H9 (cell line): ENCODE data around the gene DCC. TPM values are rescaled to one million over a fixed set of nuclear protein-coding genes. Genes with fewer than 3 reads are reported as not detected.

Experiments used
- DNase-seq: peaks from one replicate; pipeline ENCODE4 v3.0.0-alpha.2; 2017
- H2AFZ ChIP-seq: one replicate; pipeline ENCODE4 v1.6.1; 2013; ENCODE audit warnings: mild to moderate bottlenecking, low read length, control low read depth, moderate library complexity
- H2AK5ac ChIP-seq: 2 replicates; pipeline ENCODE4 v1.6.1; 2013; ENCODE audit warnings: low read length, control low read depth, mixed read lengths; ENCODE audit not compliant: insufficient read length
- H2BK120ac ChIP-seq: one replicate; pipeline ENCODE4 v1.6.1; 2013; ENCODE audit warnings: low read depth, mild to moderate bottlenecking, low read length, control low read depth, inconsistent platforms; ENCODE audit not compliant: poor library complexity, severe bottlenecking
- H2BK12ac ChIP-seq: 2 replicates; pipeline ENCODE4 v1.6.1; 2013; ENCODE audit warnings: low read length, control low read depth, mixed read lengths, low read depth; ENCODE audit not compliant: insufficient read length
- H2BK15ac ChIP-seq: 2 replicates; pipeline ENCODE4 v1.6.1; 2013; ENCODE audit warnings: low read depth, low read length, control low read depth
- H2BK20ac ChIP-seq: one replicate; pipeline ENCODE4 v1.6.1; 2013; ENCODE audit warnings: low read depth, mild to moderate bottlenecking, low read length, control low read depth, inconsistent platforms; ENCODE audit not compliant: poor library complexity, severe bottlenecking
- H2BK5ac ChIP-seq: 2 replicates; pipeline ENCODE4 v1.6.1; 2013; ENCODE audit warnings: low read length, control low read depth, mixed read lengths; ENCODE audit not compliant: insufficient read length
- H3K14ac ChIP-seq: 2 replicates; pipeline ENCODE4 v1.6.1; 2013; ENCODE audit warnings: low read length, control low read depth; ENCODE audit not compliant: insufficient read depth
- H3K18ac ChIP-seq: 2 replicates; pipeline ENCODE4 v1.6.1; 2013; ENCODE audit warnings: low read depth, mild to moderate bottlenecking, mixed read lengths, low read length, control low read depth; ENCODE audit not compliant: insufficient read length
- H3K23ac ChIP-seq: 2 replicates; pipeline ENCODE4 v1.6.1; 2013; ENCODE audit warnings: low read length, control low read depth, mixed read lengths, low read depth; ENCODE audit not compliant: insufficient read length
- H3K23me2 ChIP-seq: 2 replicates; pipeline ENCODE4 v1.6.1; 2013; ENCODE audit warnings: low read depth, mild to moderate bottlenecking, mixed read lengths, low read length, control low read depth; ENCODE audit not compliant: insufficient read length, poor library complexity, severe bottlenecking
- H3K27ac ChIP-seq: 2 replicates; pipeline ENCODE4 v1.5.1; 2013; ENCODE audit warnings: low read length, control low read depth, mixed read lengths, low read depth; ENCODE audit not compliant: insufficient read length
- H3K27me3 ChIP-seq: 2 replicates; pipeline ENCODE4 v1.6.1; 2013; ENCODE audit warnings: low read length, control low read depth, inconsistent platforms; ENCODE audit not compliant: insufficient read depth
- H3K4ac ChIP-seq: 2 replicates; pipeline ENCODE4 v1.6.1; 2013; ENCODE audit warnings: low read depth, mild to moderate bottlenecking, control low read depth, inconsistent platforms, low read length, moderate library complexity
- H3K4me1 ChIP-seq: 2 replicates; pipeline ENCODE4 v1.6.1; 2013; ENCODE audit warnings: low read length, control low read depth, inconsistent platforms; ENCODE audit not compliant: insufficient read depth
- H3K4me2 ChIP-seq: 2 replicates; pipeline ENCODE4 v1.6.1; 2013; ENCODE audit warnings: low read length, control low read depth, mixed read lengths; ENCODE audit not compliant: insufficient read length, insufficient read depth
- H3K56ac ChIP-seq: 2 replicates; pipeline ENCODE4 v1.6.1; 2013; ENCODE audit warnings: low read depth, mild to moderate bottlenecking, mixed read lengths, low read length, control low read depth; ENCODE audit not compliant: insufficient read length
- H3K79me1 ChIP-seq: 2 replicates; pipeline ENCODE4 v1.6.1; 2013; ENCODE audit warnings: low read depth, mild to moderate bottlenecking, moderate library complexity, low read length, control low read depth, inconsistent platforms; ENCODE audit not compliant: insufficient read depth, poor library complexity, severe bottlenecking
- H3K79me2 ChIP-seq: 2 replicates; pipeline ENCODE4 v1.6.1; 2013; ENCODE audit warnings: low read length, control low read depth, inconsistent platforms; ENCODE audit not compliant: insufficient read depth
- H3K9ac ChIP-seq: 2 replicates; pipeline ENCODE4 v1.6.1; 2013; ENCODE audit warnings: low read length, control low read depth, mixed read lengths; ENCODE audit not compliant: insufficient read length; ENCODE audit errors: extremely low read depth
- H3K9me3 ChIP-seq: one replicate; pipeline ENCODE4 v1.6.1; 2013; ENCODE audit warnings: low read depth, low read length, inconsistent platforms; ENCODE audit not compliant: control insufficient read depth
- H3T11ph ChIP-seq: one replicate; pipeline ENCODE4 v1.6.1; 2013; ENCODE audit warnings: mild to moderate bottlenecking, low read length, control low read depth, inconsistent platforms
- H4K20me1 ChIP-seq: one replicate; pipeline ENCODE4 v1.6.1; 2013; ENCODE audit not compliant: control insufficient read depth, insufficient read length, insufficient read depth
- H4K5ac ChIP-seq: 2 replicates; pipeline ENCODE4 v1.6.1; 2013; ENCODE audit warnings: low read depth, mild to moderate bottlenecking, mixed read lengths, low read length, control low read depth; ENCODE audit not compliant: insufficient read length
- H4K8ac ChIP-seq: replicated peaks from 2 replicates; pipeline ENCODE4 v1.6.1; 2013; ENCODE audit warnings: low read length, control low read depth, mixed read lengths, low read depth; ENCODE audit not compliant: insufficient read length
- H4K91ac ChIP-seq: 2 replicates; pipeline ENCODE4 v1.6.1; 2013; ENCODE audit warnings: low read depth, mild to moderate bottlenecking, moderate library complexity, mixed read lengths, low read length, control low read depth; ENCODE audit not compliant: insufficient read length
- H3K27ac Mint-ChIP-seq, 3 experiments: 2 replicates in 2 of 3; 3 replicates in 1 of 3; pipeline ENCODE4 v1.8.0; 2020 to 2021; ENCODE audit warnings: mixed read lengths in 3 of 3, mild to moderate bottlenecking in 1 of 3, moderate library complexity in 1 of 3
- H3K27me3 Mint-ChIP-seq: 2 replicates; pipeline ENCODE4 v1.8.0; 2021; ENCODE audit warnings: low read depth, mild to moderate bottlenecking, moderate library complexity, mixed read lengths
- H3K36me3 Mint-ChIP-seq, 3 experiments: 2 replicates in 2 of 3; 3 replicates in 1 of 3; pipeline ENCODE4 v1.8.0; 2020 to 2021; ENCODE audit warnings: low read depth in 3 of 3, mixed read lengths in 3 of 3; ENCODE audit not compliant: insufficient read depth in 1 of 3
- H3K4me1 Mint-ChIP-seq, 2 experiments: 2 replicates each; pipeline ENCODE4 v1.8.0; 2020; ENCODE audit warnings: mixed read lengths in 2 of 2
- H3K4me3 Mint-ChIP-seq, 2 experiments: 2 replicates in 1 of 2; 3 replicates in 1 of 2; pipeline ENCODE4 v1.8.0; 2020 to 2021; ENCODE audit warnings: mild to moderate bottlenecking in 2 of 2, mixed read lengths in 2 of 2, moderate library complexity in 1 of 2
- H3K9me3 Mint-ChIP-seq, 2 experiments: 2 replicates in 1 of 2; 3 replicates in 1 of 2; pipeline ENCODE4 v1.8.0; 2020; ENCODE audit warnings: mild to moderate bottlenecking in 2 of 2, mixed read lengths in 2 of 2, moderate library complexity in 1 of 2
- WGBS: extraction: QIAGEN DNeasy Blood & Tissue Kit; methylation state at CpG from one replicate; pipeline ENCODE4 v1.1.7; 2013; ENCODE audit warnings: missing lambda C conversion rate, low lambda C conversion rate, mixed read lengths; ENCODE audit not compliant: insufficient read length; ENCODE audit errors: extremely low coverage; 5-methylcytosine and 5-hydroxymethylcytosine counted together
- total RNA-seq: library from RNA; stranded (reverse); gene quantifications from 2 replicates; pipeline ENCODE4 v1.2.1, GENCODE V29; 2021
- TF ChIP-seq, protein P1 (sequence below): fragments of 200-600 bp; sonication (generic); conservative IDR thresholded peaks from 3 replicates; pipeline ENCODE4 v1.8.0; 2021; ENCODE audit warnings: antibody characterized with exemption, mild to moderate bottlenecking

DCC gene
- total RNA-seq, 1 experiment from 2014 or later, result 0.35 TPM

DNA sequence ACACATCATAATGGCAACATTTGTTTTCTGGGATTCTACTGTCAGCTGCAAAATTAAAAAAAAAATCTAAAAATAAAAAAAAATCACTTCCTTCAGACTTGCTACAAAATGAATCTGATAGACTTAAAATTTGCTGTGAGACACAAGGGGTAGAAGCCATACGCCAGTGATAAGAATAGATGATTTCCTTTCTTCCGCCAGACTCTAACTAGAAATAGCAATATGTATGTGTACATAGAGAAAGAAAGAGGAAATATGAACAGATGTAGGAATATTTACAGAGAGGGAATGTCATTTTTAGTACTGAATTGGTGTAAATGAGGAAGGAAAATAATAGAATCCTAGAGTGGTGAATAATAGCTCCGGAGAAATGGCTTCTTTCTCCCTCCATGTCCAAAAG lies 574.2 kb downstream of the DCC start:
- Mint-ChIP-seq H3K27me3 (no peaks in the 10 kb centered on the region), H3K4me3 (no peak overlapping the region), H3K4me1 (no peaks in the 10 kb centered on the region), H3K36me3 (no peaks in the 10 kb centered on the region), H3K27ac (no peak overlapping the region), H3K9me3 (no peaks in the 10 kb centered on the region)
- Histone ChIP-seq H2BK5ac (no peak overlapping the region), H4K91ac (no peak overlapping the region), H3K4me1 (no peaks in the 10 kb centered on the region), H2AFZ (no peak overlapping the region), H3K14ac (no peak overlapping the region), H3K9ac (no peak overlapping the region), H4K5ac (no peak overlapping the region), H4K8ac (no peak overlapping the region), H3K18ac (no peak overlapping the region), H3K79me2 (no peaks in the 10 kb centered on the region), H3K27me3 (no peaks in the 10 kb centered on the region), H2BK120ac (no peak overlapping the region), H2BK20ac (no peak overlapping the region), H3K4ac (no peak overlapping the region), H3K23me2 (no peaks in the 10 kb centered on the region), H3K23ac (no peak overlapping the region), H3K27ac (no peak overlapping the region), H3K9me3 (no peaks in the 10 kb centered on the region), H2BK15ac (no peak overlapping the region), H2BK12ac (no peak overlapping the region), H3K79me1 (no peaks in the 10 kb centered on the region), H4K20me1 (no peaks in the 10 kb centered on the region), H3K56ac (no peak overlapping the region), H3K4me2 (no peak overlapping the region), H2AK5ac (no peak overlapping the region), H3T11ph (no peak overlapping the region)
- no peak for DNase-seq
- TF ChIP-seq, protein P1, sequence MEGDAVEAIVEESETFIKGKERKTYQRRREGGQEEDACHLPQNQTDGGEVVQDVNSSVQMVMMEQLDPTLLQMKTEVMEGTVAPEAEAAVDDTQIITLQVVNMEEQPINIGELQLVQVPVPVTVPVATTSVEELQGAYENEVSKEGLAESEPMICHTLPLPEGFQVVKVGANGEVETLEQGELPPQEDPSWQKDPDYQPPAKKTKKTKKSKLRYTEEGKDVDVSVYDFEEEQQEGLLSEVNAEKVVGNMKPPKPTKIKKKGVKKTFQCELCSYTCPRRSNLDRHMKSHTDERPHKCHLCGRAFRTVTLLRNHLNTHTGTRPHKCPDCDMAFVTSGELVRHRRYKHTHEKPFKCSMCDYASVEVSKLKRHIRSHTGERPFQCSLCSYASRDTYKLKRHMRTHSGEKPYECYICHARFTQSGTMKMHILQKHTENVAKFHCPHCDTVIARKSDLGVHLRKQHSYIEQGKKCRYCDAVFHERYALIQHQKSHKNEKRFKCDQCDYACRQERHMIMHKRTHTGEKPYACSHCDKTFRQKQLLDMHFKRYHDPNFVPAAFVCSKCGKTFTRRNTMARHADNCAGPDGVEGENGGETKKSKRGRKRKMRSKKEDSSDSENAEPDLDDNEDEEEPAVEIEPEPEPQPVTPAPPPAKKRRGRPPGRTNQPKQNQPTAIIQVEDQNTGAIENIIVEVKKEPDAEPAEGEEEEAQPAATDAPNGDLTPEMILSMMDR, result no peak
- no CpG with 5 or more reads among the region's 3 CpGs for WGBS
